HuH-7.5 (cell line): ENCODE measurements around the gene SELE.

Source experiments
- DNase-seq: peaks from one replicate; pipeline ENCODE4 v3.0.0; 2011; ENCODE audit warnings: low spot score

The SELE gene

DNA sequence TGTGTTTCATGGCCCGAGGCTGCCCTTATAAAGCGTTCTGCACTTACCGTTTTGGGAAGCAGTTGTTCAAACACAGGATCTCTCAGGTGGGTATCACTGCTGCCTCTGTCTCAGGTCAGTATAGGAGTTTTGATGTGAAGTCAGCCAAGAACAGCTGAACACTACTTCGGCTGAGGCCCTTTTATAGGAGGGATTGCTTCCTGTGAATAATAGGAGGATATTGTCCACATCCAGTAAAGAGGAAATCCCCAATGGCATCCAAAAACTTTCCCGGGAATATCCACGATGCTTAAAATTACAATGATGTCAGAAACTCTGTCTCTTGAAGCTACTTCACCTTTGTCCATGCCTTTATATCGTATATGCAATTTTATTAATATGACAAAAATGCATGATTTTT is at the start of gene SELE:
Gene SELE (minus strand): TSS at position 156 of the 400 bp plus-strand sequence. CDS start 467 bp downstream, outside the sequence.
- no peak for DNase-seq

DNA sequence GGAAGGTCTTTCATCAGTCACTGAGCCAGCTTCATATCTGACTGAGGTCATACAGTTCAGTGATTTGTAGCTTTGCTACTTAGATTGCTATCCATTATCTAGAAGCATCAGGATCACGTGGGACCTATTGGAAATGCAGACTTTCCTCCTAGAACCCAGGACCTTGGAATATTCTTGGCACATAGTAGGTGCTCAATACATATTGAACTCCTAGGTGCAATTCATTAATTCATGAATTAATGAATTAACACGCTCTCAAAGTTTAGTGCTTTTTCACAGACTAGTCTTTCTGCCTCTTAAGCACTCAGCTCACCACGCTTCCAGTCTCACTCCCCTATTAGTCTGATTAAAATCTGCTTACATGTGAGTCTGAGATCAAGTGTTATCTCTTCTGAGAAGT is 48.7 kb upstream of the SELE start:
- DNase-seq: no peak

- DNase-seq: no peak
These were observed 46.1 kb upstream of the SELE start for GRCh38 chr1:169779970-169780369.

GRCh38 chr1:169779150-169779549 is 45.3 kb upstream of the SELE start:
- DNase-seq: no peak

DNA sequence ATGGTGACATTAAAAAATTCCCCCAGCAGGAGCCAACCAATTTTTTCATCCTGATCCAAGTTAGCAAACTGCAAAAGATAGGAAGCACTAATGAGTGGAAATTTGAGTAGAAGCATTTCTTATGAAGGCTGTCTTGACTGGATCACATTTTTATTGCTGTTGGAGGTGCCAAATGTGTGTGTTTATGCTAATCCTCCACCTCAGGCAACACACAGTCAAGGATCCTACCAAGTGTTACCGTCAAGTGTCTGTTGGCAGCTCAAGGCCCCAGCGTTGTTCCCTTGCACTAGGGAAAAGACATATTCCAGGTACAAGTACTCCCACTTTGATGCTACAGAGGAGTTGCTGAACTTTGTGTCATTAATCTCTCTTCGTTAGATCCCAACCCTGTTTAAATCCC is 42.6 kb upstream of the SELE start:
- no peak for DNase-seq

GRCh38 chr1:169768161-169768560 is 34.3 kb upstream of the SELE start:
- DNase-seq: no peak

DNA sequence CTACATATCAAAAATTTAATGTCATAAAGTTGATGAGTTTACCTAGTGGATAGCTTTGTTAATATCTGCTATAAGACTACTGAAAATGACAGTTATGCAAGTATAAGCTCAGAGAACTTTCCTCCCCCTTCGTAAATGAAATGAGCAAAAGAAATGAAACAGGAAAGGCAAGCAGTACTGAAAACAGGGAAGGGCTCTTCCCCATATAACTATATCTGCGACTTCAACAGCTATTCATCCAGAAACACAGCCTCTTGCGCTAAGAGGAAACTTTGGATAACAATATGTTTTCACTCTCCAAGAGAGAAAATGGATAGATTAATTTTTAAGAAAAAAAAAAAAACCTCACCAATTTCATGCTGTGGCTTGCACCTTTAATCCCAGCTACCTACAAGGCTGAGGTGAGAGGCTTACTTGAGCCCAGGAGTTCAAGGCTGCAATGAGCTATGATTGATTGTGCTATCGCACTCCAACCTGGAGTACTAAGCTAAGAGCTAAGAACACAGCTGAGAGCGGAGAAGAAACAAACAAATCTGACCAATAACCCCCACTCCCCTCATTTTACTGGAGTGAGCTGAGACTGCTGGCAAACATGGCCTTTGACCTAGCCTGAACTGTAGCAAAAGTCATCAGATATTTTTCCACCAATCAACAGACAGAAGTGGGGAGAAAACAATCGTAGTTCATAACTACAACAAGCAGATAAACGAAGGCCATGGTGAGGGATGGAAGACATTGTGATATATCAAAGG is 31.9 kb upstream of the SELE start:
- peak; percentile 33 for DNase-seq

DNA sequence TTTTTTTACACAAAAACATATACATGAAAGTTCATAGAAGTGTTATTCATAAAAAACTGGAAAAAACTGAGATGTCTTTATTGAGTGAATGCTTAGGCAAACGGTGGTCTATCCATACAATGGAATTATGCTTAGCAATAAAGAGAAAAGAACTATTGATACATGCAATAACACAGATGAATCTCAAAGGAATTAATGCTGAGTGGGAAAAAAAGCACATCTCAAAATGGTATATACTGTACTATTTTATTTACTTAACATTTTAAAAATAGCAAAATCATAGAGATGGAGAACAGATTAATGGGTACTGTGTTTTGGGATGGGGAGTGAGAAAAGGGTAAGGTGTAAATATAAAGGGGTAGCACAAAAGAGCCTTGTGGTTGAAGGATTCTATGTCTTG is 31.0 kb upstream of the SELE start:
- no peak for DNase-seq

- DNase-seq: no peak
These were observed 28.8 kb upstream of the SELE start for GRCh38 chr1:169762699-169763098.

DNA sequence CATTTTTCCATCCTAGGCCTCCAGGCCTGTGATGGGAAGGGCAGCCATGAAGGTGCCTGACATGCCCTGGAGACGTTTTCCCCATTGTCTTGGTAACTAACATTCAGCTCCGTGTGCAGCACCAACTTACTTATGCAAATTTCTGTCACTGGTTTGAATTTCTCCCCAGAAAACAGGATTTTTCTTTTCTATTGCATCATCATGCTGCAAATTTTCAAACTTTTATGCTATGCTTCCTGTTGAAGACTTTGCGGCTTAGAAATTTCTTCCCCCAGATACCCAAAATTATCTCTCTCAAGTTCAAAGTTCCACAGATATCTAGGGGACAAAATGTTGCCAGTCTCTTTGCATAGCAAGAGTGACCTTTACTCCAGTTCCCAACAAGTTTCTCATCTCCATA is 25.2 kb upstream of the SELE start:
- DNase-seq: no peak

DNA sequence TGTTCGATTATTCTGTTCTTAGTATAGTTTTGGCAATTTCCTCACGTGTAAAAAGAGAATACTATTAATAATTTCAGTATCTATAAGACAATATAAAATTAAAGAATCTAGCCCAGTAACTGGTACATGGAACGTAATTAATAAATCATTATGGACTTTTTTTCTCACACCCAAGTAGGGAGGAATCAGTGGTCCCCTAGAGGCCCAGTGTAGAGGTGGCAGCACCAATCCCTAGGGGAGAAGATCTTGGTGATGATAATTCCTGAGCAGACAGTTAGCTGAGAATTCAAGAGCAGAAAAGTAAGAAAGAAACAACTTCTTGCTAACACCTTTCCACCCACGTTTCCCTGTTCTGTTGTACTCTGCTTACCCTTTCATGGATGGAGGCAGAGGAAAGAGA is 19.7 kb upstream of the SELE start:
- DNase-seq: no peak

DNA sequence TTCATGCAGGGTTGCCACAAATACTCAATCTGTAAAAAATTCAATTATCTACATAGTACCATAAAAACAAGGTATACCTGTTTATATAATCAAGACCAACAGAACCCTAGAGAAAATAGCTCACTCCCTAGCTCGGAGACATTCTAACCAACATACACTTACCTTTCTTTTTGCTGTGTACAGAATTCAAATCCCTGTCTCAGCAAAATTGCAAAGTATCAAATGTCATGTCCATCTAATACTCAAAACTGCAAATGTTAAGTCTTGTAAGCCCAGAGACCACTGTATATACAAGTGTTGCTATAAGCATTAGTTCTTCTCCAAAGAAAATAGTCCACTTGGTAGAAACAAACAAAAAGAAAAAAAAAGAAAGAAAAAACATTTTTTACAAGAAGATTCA is 16.2 kb upstream of the SELE start:
- DNase-seq: no peak

DNA sequence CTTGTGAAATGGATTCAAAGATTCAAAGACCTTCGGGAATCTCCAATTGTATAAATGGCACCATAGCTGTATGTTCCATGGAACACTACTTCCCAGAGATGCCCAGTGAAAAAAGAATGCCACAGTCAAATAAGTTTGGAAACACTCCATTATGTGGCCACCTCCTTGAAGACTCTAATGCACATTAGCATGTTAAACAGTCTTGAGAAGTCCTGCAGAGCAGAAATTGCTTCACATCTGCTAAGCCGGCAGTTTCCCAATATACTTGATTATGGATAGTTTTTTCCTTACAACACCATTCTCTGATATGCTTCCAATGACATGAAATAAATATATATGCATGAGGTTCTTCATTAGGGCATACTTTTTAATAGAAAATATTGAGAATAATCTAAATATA is 12.7 kb upstream of the SELE start:
- no peak for DNase-seq

GRCh38 chr1:169745015-169745861 is 11.4 kb upstream of the SELE start:
- DNase-seq: no peak

DNA sequence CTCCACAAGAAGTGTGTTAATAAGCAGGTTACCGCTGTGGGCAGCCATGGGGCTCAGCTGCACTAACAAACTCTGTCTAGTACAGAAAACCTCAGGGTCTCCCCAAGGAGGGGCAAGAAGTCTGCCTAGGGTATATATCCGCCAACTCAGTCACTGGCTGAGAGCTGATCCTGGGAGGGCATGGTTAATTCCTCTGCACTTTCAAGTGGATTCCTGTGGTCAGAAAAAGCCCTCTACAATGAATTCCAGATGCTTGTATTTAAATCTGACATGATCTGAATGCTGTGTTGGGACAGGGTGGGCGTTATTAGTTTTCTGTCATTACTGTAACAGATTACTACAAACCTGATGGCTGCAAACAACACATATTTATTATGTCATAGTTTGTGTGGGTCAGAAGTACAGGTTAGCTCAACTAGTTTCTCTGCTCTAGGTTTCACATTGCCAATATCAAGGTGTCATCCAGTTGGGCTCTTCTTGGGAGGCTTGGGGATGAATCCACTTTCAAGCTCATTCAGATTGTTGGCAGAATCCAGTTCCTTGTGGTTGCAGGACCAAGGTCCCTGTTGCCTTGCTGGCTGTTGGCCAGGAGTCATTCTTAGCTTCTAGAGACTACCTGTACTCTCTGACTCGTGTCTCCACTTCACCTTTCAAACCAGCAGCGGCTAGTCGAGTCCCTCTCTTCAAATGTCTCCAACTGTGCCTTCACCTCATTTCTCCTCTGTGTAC is 8.0 kb upstream of the SELE start:
- no peak for DNase-seq

- DNase-seq: no peak
These were observed 6.1 kb upstream of the SELE start for GRCh38 chr1:169739980-169740379.

DNA sequence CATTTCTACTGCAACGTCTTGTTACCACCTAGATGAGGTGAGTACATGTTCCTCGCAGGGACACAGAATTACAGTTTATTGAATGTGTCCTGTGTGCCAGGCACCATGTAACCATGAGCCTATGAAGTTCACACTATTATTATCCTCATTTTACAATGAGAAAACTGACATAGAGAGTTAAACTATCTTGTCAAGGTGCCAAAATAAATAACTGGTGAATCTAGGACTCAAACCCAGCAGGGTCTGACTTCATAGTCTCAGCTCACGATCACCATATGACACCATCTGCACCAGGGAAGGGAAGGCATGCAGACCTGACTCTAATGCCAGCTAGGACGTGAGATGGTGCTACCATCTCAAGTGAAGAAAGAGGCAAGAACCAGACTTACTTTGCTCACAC is 2.4 kb downstream of the SELE start:
- no peak for DNase-seq

DNA sequence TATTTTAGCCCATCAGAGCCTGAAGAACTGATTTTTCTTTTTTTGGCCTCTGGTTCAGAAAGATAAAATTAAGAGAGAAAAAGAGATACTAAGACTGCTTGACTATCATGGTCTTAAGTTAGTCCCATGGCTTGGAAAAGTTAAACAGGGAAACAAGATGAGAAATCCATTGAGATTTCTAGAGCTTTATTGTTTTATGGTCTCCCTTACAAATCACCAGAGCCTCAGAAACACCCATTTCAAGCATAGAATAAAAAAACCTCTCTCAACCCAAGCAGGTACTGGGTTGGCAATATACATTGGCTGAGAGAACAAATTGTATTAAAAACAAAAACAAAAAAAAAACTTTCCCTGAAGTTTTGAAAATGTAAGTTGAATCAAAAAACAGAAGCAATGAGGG is 3.9 kb downstream of the SELE start:
- DNase-seq: no peak

DNA sequence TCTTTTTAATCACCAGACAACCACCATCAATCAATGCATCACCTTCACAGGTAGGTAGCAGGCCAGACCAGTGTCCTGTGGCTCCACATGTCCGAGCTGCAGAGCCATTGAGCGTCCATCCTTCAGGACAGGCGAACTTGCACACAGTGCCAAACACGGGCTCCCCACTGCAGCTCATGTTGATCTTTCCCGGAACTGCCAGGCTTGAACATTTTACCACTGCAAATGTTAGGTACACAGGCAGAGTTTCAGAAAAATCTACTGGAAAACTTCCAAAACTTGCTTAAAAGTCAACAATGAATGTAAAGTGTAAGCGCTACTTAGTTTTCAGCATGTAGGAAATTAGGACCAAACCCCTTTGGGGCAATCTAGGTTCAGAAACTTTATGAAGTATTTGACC is 6.6 kb downstream of the SELE start:
- no peak for DNase-seq

DNA sequence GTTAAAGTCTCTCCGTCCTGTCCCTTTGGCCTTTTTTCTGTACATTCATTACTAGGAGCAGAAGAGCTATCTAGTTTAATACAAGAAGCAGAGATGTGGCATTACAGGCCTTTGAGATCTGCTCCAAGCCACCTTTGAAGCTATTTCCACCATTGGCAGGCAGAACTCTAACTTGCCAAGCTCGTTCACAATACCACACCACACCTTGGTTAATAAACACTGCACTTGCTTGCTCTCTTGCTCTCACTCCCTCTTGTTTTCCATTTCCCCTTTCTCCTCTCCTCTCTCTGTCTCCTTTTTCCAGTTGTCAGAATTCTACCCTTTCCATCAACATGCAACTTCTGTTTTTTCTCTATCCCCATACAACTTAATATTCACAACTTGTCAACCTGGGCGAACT is 7.0 kb downstream of the SELE start:
- no peak for DNase-seq

GRCh38 chr1:169725930-169726329 is 7.9 kb downstream of the SELE start:
- DNase-seq: no peak

GRCh38 chr1:169724168-169724567 is 9.7 kb downstream of the SELE start:
- DNase-seq: no peak

DNA sequence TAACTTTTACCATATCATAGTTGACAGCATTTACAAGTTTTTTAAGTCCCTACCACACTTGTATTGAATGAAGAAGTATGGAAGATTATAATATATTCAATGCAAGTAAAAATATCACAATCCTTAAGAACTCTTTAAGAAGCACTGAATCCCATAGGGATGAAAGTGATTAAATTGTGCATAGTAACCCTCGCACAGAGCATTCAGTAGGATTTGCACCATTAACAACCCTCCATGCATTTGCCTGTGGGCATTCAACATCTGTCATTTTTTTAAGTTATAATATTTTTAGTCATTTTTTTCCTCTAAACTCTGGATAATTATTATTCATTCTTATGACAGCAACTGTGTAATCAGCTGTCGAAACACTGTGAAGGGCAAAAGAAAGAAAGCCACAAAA is 10.1 kb downstream of the SELE start:
- no peak for DNase-seq
